Smooth muscle cell (in vitro differentiated cells): Measurements from ENCODE around the gene B4GALNT3. TPM values are rescaled to one million over a fixed set of nuclear protein-coding genes. Genes with fewer than 3 reads are reported as not detected.

Experiments
- DNase-seq: peaks from one replicate; lab custom pipeline; 2025; ENCODE audit not compliant: unreplicated experiment; lab: John Stamatoyannopoulos, UW
- H2AFZ ChIP-seq: fragments of 200-600 bp; sonication (generic); 2 replicates; pipeline ENCODE4 v1.6.0; 2016; ENCODE audit warnings: antibody characterized with exemption, low read depth, mild to moderate bottlenecking
- H3F3A ChIP-seq: fragments of 200-600 bp; sonication (generic); 2 replicates; pipeline ENCODE4 v1.6.0; 2017; ENCODE audit warnings: antibody characterized with exemption, low read depth
- H3K27ac ChIP-seq: fragments of 200-600 bp; sonication (generic); 2 replicates; pipeline ENCODE4 v1.5.1; 2016; ENCODE audit warnings: low read depth, mild to moderate bottlenecking
- H3K27me3 ChIP-seq: fragments of 200-600 bp; sonication (generic); 2 replicates; pipeline ENCODE4 v1.6.1; 2016; ENCODE audit warnings: low read depth, mild to moderate bottlenecking
- H3K36me3 ChIP-seq: fragments of 200-600 bp; sonication (generic); 2 replicates; pipeline ENCODE4 v1.5.1; 2016; ENCODE audit warnings: low read depth
- H3K4me1 ChIP-seq: fragments of 200-600 bp; sonication (generic); 2 replicates; pipeline ENCODE4 v1.5.1; 2016; ENCODE audit warnings: low read depth
- H3K4me2 ChIP-seq: fragments of 200-600 bp; sonication (generic); 2 replicates; pipeline ENCODE4 v1.6.0; 2016; ENCODE audit warnings: mild to moderate bottlenecking
- H3K4me3 ChIP-seq: fragments of 200-600 bp; sonication (generic); 2 replicates; pipeline ENCODE4 v1.5.1; 2016; ENCODE audit warnings: mild to moderate bottlenecking
- H3K79me2 ChIP-seq: fragments of 200-600 bp; sonication (generic); 2 replicates; pipeline ENCODE4 v1.6.0; 2016; ENCODE audit warnings: low read depth, mild to moderate bottlenecking
- H3K9ac ChIP-seq: fragments of 200-600 bp; sonication (generic); 2 replicates; pipeline ENCODE4 v1.6.0; 2016; ENCODE audit warnings: low read depth
- H3K9me3 ChIP-seq: fragments of 200-600 bp; sonication (generic); replicated peaks from 2 replicates; pipeline ENCODE4 v1.5.1; 2016; ENCODE audit warnings: low read depth
- H4K20me1 ChIP-seq: fragments of 200-600 bp; sonication (generic); 2 replicates; pipeline ENCODE4 v1.6.0; 2016; ENCODE audit warnings: low read depth
- CTCF ChIP-seq: fragments of 200-600 bp; sonication (generic); IDR thresholded peaks from 2 replicates; pipeline ENCODE4 v1.5.1; 2017; ENCODE audit warnings: borderline replicate concordance, mild to moderate bottlenecking, antibody characterized with exemption; ENCODE audit not compliant: insufficient read depth, poor library complexity, severe bottlenecking
- WGBS: methylation state at CpG from one replicate; pipeline ENCODE4 v1.1.7; 2016; ENCODE audit warnings: low lambda C conversion rate; 5-methylcytosine and 5-hydroxymethylcytosine counted together
- polyA plus RNA-seq: library from polyadenylated mRNA; unstranded; fragments of >200 nt; fragmentation: Nextera tagmentation; extraction: Ambion mirVana; gene quantifications from 2 replicates; pipeline ENCODE4 v1.2.1, GENCODE V29; 2016
- total RNA-seq: library from RNA; depleted of rRNA; stranded (reverse); fragments of >200 nt; gene quantifications from 2 replicates; pipeline ENCODE4 v1.2.3, GENCODE V29; 2014

The B4GALNT3 gene
- total and polyA plus RNA-seq, 2 experiments from 2014 or later: 5.1 to 5.7 TPM

DNA sequence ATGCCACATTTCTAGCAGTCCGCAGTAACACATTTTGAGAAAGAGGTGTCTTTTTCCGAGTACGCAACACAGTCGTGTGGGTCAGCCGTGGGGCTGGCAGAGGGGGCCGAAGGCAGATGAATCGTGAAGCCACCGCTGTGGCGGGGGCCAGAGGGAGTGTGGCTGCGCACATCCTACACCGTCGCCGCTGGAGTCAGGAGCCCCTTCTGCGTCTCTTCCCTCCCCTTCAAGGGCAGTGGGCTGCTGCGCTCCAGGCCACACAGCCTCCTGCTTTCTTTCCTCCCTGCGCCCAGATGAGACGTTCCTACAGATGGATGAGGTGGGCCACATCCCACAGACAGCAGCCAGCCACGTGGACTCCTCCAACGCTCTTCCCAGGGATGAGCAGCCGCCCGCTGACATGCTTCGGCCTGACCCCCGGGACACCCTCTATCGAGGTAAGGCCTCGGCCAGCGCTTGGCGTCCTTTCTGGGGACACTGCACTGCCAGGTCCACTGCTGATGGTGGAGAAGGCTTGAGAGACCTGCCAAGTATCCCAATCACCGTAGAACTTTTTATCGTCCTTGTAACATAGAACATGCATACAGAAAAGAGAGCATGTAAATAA, 89.8 kb downstream of the B4GALNT3 start:
- H3K4me3 ChIP-seq: no peak overlapping the region
- H2AFZ ChIP-seq: no peak overlapping the region
- 95% methylated on average over 29 of the region's 29 CpGs for WGBS
- H3K9me3 ChIP-seq: no peaks in the 10 kb centered on the region
- no peaks in the 10 kb centered on the region for H3K4me1 ChIP-seq
- TF ChIP-seq CTCF: no peak
- H3K79me2 ChIP-seq: no peaks in the 10 kb centered on the region
- H3K36me3 ChIP-seq: no peaks in the 10 kb centered on the region
- no peaks in the 10 kb centered on the region for H4K20me1 ChIP-seq
- H3K4me2 ChIP-seq: no peak overlapping the region
- H3K27ac ChIP-seq: no peak overlapping the region
- DNase-seq: no peak
- H3F3A ChIP-seq: no peaks in the 10 kb centered on the region
- H3K9ac ChIP-seq: no peak overlapping the region
- no peaks in the 10 kb centered on the region for H3K27me3 ChIP-seq

GRCh38 chr12:550473-551260, 90.9 kb downstream of the B4GALNT3 start:
- WGBS: 91% methylated on average over 18 of the region's 18 CpGs
- Histone ChIP-seq H3K36me3 (no peaks in the 10 kb centered on the region), H3K4me1 (no peaks in the 10 kb centered on the region), H3K27me3 (no peaks in the 10 kb centered on the region), H3K9ac (no peak overlapping the region), H4K20me1 (no peaks in the 10 kb centered on the region), H3F3A (no peaks in the 10 kb centered on the region), H2AFZ (no peak overlapping the region), H3K4me3 (no peak overlapping the region), H3K4me2 (no peak overlapping the region), H3K27ac (no peak overlapping the region), H3K79me2 (no peaks in the 10 kb centered on the region), H3K9me3 (no peaks in the 10 kb centered on the region)
- no peak for DNase-seq
- no peak for TF ChIP-seq CTCF

- Histone ChIP-seq H4K20me1 (no peaks in the 10 kb centered on the region), H3K79me2 (no peaks in the 10 kb centered on the region), H3K4me1 (no peaks in the 10 kb centered on the region), H3K9me3 (no peaks in the 10 kb centered on the region), H3K36me3 (no peaks in the 10 kb centered on the region), H3F3A (no peaks in the 10 kb centered on the region), H3K9ac (no peak overlapping the region), H3K27ac (no peak overlapping the region), H3K4me2 (no peak overlapping the region), H3K27me3 (no peaks in the 10 kb centered on the region), H3K4me3 (no peak overlapping the region), H2AFZ (no peak overlapping the region)
- TF ChIP-seq CTCF: no peak
- WGBS: 93% methylated on average over 6 of the region's 6 CpGs
- no peak for DNase-seq
Measured at GRCh38 chr12:552466-552865, 92.7 kb downstream of the B4GALNT3 start.
